HG03342 (cell line): ENCODE results near the gene IFNA14.
"Not testable (repeated sequence)": the region's sequence is repeated elsewhere in the genome, so short reads cannot be mapped to it uniquely, and the experiment has no call there.

Experiments
- ATAC-seq: cut with Tn5 transposase; IDR thresholded peaks from one replicate; pipeline ENCODE4 v1.9.1; 2021; ENCODE audit warnings: mild to moderate bottlenecking, moderate library complexity; ENCODE audit not compliant: unreplicated experiment

Gene IFNA14

DNA sequence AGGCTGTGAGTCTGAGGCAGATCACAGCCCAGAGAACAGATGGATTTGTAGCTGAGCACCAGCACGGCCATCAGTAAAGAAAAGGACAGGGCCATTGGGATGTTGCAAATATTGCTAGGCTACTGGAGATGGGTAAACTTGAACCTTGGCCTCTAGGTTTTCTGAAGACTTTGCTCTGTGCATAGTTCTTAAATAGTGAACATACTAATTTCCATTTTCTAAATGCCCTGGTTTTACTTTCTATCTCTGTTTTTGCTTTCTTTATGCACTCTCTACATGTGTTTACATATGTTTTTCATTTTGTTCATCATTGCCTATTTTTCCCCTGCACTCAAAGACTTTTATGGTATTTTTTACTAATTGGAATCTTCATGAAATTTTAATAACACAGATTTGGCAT lies 22.6 kb downstream of the IFNA14 start, which contains the start of gene IFNA16:
Gene IFNA16, minus strand, starts transcription at position 101 of the 400 bp plus-strand sequence. Its CDS starts 6 bp downstream, at position 95.
- not testable (repeated sequence) for ATAC-seq

DNA sequence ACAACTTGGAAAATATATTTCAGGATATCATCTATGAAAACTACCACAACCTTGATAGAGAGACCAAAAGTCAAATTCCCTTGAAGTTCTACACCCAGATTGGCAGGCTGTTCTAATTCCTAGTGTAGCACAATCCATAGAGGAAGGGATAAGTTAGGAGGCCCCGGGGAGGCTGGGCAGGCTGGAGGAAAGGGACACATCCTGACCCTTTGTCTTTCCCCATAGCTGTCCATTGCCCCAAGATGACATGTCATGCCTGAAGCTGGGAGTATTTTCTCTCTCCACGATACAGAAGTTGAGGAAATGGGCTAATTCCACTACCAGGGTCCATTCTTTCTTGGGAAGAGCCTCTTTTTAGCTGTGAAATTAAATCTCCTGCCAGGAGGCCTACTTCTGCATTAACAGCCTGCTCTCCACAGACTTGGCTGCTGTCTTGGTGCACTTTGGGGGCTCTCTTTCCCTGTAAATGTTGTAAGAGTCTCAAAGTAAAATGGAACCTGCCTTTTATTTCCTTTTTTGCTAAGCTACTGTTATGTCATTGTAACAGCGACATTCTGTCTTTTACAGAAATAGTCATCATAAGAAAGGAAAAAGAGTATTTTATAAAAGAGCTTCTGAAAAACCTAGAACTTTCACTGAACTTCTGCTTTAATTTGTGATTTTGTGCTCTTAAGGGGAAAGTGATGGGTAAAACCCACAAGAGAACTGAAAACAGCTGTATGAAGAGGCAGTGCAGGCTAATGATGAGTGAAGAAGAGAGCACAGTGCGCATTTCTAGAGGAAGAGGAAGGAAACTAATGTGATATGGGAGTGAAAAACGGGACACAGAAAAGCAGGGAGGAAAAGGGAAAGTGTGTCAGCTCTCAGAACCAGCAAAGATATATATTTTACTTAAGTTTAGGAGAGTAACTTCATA lies 26.1 kb downstream of the IFNA14 start:
- peak; percentile 70 for ATAC-seq

- ATAC-seq, result not testable (repeated sequence)
Observed at GRCh38 chr9:21212160-21212559, 27.6 kb downstream of the IFNA14 start.

- not testable (repeated sequence) for ATAC-seq
Observed at GRCh38 chr9:21210782-21211181, 29.0 kb downstream of the IFNA14 start.

DNA sequence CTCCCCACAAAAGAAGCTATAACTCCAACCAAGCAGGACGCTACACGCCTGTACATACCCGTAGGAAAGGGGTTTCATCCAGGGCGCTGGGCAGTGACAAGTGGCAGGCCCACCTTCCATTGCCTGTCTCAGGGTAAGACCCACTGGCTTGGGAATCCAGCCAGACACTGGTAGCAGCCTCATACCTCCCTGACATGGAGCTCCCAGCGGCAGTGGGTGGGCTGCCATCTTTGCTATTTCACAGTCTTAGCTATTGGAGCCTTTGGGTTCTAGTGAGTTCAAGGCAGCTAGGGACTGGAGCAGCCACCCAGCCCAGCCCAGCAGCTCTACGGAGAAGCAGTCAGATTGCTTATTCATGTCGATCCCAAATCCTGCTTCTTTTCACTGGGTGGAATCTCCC lies 29.5 kb downstream of the IFNA14 start:
- no peak for ATAC-seq

DNA sequence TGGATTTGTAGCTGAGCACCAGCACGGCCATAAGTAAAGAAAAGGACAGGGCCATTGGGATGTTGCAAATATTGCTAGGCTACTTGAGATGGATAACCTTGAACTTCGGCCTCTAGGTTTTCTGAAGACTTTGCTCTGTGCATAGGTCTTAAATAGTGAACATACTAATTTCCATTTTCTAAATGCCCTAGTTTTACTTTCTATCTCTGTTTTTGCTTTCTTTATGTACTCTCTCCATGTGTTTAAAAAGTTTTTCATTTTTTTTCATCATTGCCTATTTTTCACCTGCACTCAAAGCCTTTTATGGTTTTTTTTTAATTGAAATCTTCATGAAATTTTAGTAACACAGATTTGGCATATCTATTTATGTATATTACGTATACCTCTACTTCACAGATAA lies 32.8 kb downstream of the IFNA14 start, which contains the start of gene IFNA10:
Gene IFNA10, minus strand, starts transcription at position 101 of the 400 bp plus-strand sequence. Its CDS starts 46 bp downstream, at position 55.
- not testable (repeated sequence) for ATAC-seq

- no peak for ATAC-seq
Observed at GRCh38 chr9:21205204-21205603, 34.6 kb downstream of the IFNA14 start.

DNA sequence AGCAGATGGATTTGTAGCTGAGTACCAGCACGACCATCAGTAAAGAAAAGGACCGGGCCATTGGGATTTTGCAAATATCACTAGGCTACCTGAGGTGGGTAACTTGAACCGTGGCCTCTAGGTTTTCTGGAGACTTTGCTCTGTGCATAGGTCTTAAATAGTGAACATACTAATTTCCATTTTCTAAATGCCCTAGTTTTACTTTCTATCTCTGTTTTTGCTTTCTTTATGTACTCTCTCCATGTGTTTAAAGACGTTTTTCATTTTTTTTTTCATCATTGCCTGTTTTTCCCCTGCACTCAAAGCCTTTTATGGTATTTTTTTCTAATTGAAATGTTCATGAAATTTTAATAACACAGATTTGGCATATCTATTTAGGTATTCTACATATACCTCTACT lies 37.7 kb downstream of the IFNA14 start, which contains the start of gene IFNA7:
Gene IFNA7, minus strand, starts transcription at position 101 of the 400 bp plus-strand sequence. Its CDS starts 40 bp downstream, at position 61.
- ATAC-seq, result not testable (repeated sequence)

- ATAC-seq, result peak; percentile 96
Observed at GRCh38 chr9:21194867-21195776, 44.7 kb downstream of the IFNA14 start.
